Measurements from ENCODE around the gene NCAM2.

Gene NCAM2

DNA sequence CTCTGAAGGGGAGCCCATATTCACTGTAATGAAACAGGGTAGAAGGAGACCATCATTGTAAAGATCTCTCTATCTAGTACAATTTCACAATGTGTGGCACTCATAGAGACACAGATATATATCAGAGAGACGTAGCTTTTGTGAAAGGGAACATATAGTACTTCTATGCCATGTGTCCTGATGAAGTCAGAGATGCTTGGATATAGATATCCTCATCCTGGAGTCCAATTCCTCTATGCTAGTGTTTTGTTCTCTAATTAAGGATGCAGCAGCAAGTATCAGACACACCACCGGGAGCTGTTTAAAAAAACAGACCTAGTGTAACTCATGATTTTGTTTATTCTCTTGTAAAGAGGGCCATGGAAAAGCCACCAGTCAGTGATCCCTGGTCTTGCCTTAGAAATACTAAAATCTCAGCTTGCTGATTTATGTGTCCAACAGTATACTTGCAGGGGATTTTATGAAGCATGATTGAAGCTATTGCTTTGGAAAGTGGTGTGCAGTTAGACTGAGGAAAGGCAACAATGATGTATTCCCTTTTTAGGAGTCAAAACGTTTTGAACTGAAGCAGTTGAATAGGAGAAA, 2.5 kb downstream of the NCAM2 start:
- H3K4me3 ChIP-seq (replicated peaks in 1 of 2; ENCODE audit: low read depth in 2 of 2, low read length in 2 of 2) = no peak overlapping the region
- TF ChIP-seq, protein P1, sequence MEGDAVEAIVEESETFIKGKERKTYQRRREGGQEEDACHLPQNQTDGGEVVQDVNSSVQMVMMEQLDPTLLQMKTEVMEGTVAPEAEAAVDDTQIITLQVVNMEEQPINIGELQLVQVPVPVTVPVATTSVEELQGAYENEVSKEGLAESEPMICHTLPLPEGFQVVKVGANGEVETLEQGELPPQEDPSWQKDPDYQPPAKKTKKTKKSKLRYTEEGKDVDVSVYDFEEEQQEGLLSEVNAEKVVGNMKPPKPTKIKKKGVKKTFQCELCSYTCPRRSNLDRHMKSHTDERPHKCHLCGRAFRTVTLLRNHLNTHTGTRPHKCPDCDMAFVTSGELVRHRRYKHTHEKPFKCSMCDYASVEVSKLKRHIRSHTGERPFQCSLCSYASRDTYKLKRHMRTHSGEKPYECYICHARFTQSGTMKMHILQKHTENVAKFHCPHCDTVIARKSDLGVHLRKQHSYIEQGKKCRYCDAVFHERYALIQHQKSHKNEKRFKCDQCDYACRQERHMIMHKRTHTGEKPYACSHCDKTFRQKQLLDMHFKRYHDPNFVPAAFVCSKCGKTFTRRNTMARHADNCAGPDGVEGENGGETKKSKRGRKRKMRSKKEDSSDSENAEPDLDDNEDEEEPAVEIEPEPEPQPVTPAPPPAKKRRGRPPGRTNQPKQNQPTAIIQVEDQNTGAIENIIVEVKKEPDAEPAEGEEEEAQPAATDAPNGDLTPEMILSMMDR (IDR thresholded peaks at IDR 0.05; ENCODE audit: low read depth, low read length) = no peak
- DNase-seq (ENCODE audit: low read depth in 2 of 2) = no peak

DNA sequence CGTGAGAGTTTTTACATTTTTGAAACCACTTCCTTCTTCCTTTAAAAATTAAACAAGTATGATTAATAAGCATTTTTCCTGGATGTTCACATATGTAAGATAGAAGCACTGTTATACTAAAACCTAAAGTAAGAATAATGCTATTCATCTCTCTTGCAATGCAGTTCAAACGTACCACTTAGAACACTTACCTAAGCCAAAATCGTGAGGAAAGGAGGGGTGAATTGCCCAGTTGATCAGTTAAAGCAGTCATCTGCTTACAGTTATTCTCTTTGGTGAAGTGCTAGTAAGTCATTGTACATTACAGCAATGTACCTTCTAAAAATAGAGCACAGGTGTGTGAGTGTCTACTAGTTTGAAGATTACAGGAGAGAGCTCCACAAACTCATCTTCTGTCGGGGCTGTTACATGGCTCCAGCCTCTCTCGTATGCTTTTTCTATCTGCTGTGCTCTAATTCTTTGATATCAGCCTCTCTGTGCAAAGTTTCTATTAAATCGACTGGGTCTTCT, 3.4 kb downstream of the NCAM2 start:
- no peak overlapping the region for H3K4me3 ChIP-seq (replicated peaks in 1 of 2; ENCODE audit: low read depth in 2 of 2, low read length in 2 of 2)
- TF ChIP-seq, protein P1 (IDR thresholded peaks at IDR 0.05; ENCODE audit: low read depth, low read length) = no peak
- DNase-seq (ENCODE audit: low read depth in 2 of 2) = no peak

DNA sequence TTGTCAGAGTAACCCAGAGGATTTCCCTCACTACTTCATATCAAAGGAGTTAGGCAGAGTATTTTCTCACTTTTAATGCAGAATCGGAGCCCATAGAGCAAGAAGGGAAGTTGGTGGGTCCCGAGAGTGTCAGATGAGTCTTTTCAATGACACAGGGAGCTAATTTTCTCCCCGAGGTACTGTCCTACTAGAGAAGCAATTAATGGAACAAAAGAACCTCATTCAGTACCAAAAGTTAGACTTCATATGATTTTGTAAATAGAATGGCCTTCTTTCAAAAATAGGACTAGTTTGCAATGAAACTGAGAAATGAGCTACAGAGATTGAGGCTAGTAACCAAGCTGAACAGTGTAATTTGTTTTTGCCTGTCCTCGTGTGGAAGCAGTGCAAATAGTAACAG, 3.9 kb downstream of the NCAM2 start:
- H3K4me3 ChIP-seq (replicated peaks in 1 of 2; ENCODE audit: low read depth in 2 of 2, low read length in 2 of 2) = no peak overlapping the region
- DNase-seq (ENCODE audit: low read depth in 2 of 2) = no peak
- TF ChIP-seq, protein P1 (IDR thresholded peaks at IDR 0.05; ENCODE audit: low read depth, low read length) = no peak

DNA sequence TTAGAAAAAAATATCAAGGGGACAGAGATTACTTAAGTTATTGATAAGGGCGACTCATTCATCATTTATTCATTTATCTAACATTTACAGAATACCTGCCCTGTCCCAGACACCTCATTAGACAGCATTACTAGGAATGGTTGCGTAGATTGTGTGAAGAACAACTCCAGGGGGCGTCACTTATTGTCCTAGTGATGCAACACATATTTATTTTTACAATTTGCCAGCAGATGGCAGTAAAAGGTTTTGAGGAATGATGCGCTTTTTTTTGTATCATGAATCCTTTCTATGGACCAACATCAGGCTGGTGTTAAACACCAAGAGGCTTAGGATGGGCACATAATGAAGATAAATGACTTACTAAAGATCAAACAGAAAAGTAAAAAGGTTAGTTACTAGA, 5.5 kb downstream of the NCAM2 start:
- TF ChIP-seq, protein P1 (IDR thresholded peaks at IDR 0.05; ENCODE audit: low read depth, low read length) = peak; percentile 31
- no peak overlapping the region for H3K4me3 ChIP-seq (replicated peaks in 1 of 2; ENCODE audit: low read depth in 2 of 2, low read length in 2 of 2)
- DNase-seq (ENCODE audit: low read depth in 2 of 2) = peak; percentile 47 to 59

DNA sequence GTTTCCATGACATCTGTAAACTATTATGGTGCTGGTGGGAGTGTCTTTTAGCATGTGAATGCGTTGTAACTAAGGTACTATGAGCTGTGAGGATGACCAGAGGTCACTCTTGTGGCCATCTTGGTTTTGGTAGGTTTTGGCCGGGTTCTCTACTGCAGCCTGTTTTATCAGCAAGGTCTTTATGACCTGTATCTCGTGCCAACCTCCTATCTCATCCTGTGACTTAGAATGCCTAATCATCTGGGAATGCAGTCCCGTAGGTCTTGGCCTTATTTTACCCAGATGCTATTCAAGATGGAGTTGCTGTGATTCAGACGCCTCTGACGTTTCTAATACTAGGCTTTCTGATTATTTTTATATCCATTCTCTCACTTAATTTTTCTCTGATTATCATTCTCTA, 9.4 kb downstream of the NCAM2 start:
- TF ChIP-seq, protein P1 (IDR thresholded peaks at IDR 0.05; ENCODE audit: low read depth, low read length) = no peak
- DNase-seq (ENCODE audit: low read depth in 2 of 2) = peak in 1 of 2 donors; percentile 12
- H3K4me3 ChIP-seq (replicated peaks in 1 of 2; ENCODE audit: low read depth in 2 of 2, low read length in 2 of 2) = no peak overlapping the region

DNA sequence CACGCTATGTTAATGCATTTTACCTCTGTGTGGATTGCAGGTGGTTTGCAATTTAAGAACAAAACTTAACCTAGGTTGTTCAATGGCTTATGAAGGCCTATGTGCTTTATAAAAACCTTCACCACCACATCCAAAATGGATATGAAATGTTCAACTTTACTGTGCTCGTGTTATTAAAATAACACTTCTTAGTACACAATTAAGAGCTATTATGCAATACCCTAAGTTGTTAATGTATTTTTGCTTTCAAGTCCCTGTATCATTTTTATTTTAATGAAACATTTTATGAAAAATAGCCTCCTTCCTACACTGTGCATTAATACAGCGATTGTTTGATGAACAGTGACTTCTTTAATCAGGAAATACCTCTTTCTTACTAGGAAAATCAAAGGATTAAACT, 12.0 kb downstream of the NCAM2 start:
- DNase-seq (ENCODE audit: low read depth in 2 of 2) = no peak
- H3K4me3 ChIP-seq (replicated peaks in 1 of 2; ENCODE audit: low read depth in 2 of 2, low read length in 2 of 2) = no peak overlapping the region
- TF ChIP-seq, protein P1 (IDR thresholded peaks at IDR 0.05; ENCODE audit: low read depth, low read length) = no peak

DNA sequence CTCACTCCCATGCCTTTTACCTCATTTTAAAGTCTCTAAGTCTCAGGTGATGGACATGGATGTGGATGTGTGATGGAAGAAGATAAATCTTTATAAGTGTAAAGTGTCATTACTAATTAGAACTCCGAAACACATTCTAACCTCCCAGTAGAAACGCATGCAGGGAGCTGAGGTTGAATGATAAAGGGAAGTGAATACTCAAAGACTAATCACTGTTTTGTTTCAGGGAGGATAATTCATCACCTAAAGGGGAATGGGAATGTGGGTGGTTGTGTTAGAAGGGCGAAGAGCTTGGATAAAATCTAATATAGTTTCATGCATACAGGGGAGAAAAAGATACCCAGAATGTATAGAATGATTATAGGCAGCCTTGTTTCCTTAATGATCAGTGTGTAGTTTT, 12.5 kb downstream of the NCAM2 start:
- no peak overlapping the region for H3K4me3 ChIP-seq (replicated peaks in 1 of 2; ENCODE audit: low read depth in 2 of 2, low read length in 2 of 2)
- DNase-seq (ENCODE audit: low read depth in 2 of 2) = no peak
- TF ChIP-seq, protein P1 (IDR thresholded peaks at IDR 0.05; ENCODE audit: low read depth, low read length) = no peak
